Nucleus accumbens (tissue), 56 donors: ENCODE results near the gene C20orf96.
A peak's percentile ranks its signal among the peaks of the same experiment; 100 is the strongest.
"Not testable (repeated sequence)": the region's sequence is repeated elsewhere in the genome, so short reads cannot be mapped to it uniquely, and the experiment has no call there.

ENCODE experiments used
- DNase-seq, 56 donors: peaks; one replicate each; lab custom pipeline; 2025; lab: John Stamatoyannopoulos, UW

Gene C20orf96

GRCh38 chr20:286508-286907 lies 4.0 kb downstream of the C20orf96 start:
- no peak for DNase-seq

GRCh38 chr20:284172-284571 lies 6.4 kb downstream of the C20orf96 start:
- no peak for DNase-seq

- DNase-seq: peak in 1 of 56 donors; percentile 5
Observed at GRCh38 chr20:278607-279571, 11.7 kb downstream of the C20orf96 start.

- DNase-seq: no peak
Observed at GRCh38 chr20:278181-278580, 12.4 kb downstream of the C20orf96 start.

GRCh38 chr20:277496-277781 lies 13.1 kb downstream of the C20orf96 start:
- DNase-seq: no peak

- DNase-seq: no peak
Observed at GRCh38 chr20:276620-277495, 13.7 kb downstream of the C20orf96 start.

GRCh38 chr20:275791-276190 lies 14.8 kb downstream of the C20orf96 start:
- no peak for DNase-seq

GRCh38 chr20:273884-274283 lies 16.7 kb downstream of the C20orf96 start:
- DNase-seq: no peak

- DNase-seq: no peak
Observed at GRCh38 chr20:272718-273117, 17.8 kb downstream of the C20orf96 start.

- no peak for DNase-seq
Observed at GRCh38 chr20:271528-271927, 19.0 kb downstream of the C20orf96 start.

- no peak for DNase-seq
Observed at GRCh38 chr20:271069-271468, 19.5 kb downstream of the C20orf96 start.

- no peak for DNase-seq
Observed at GRCh38 chr20:270517-270916, 20.0 kb downstream of the C20orf96 start.

GRCh38 chr20:266596-267562 lies 23.7 kb downstream of the C20orf96 start:
- DNase-seq: peak in 53 of 56 donors; percentile 16 to 89 (median 65)

- no peak for DNase-seq
Observed at GRCh38 chr20:263701-264100, 26.8 kb downstream of the C20orf96 start.

- DNase-seq: no peak
Observed at GRCh38 chr20:259981-260380, 30.6 kb downstream of the C20orf96 start.

- peak in 2 of 56 donors; percentile 2 to 4 for DNase-seq
Observed at GRCh38 chr20:258963-259362, 31.6 kb downstream of the C20orf96 start.

GRCh38 chr20:258269-258858 lies 32.2 kb downstream of the C20orf96 start:
- no peak for DNase-seq

GRCh38 chr20:257419-257818 lies 33.1 kb downstream of the C20orf96 start, which contains the start of gene DEFB132:
Gene DEFB132 (plus strand): TSS chr20:257724. CDS start chr20:257779, 55 bp downstream.
- no peak for DNase-seq

- not testable (repeated sequence) for DNase-seq
Observed at GRCh38 chr20:253447-253846, 37.1 kb downstream of the C20orf96 start.

- no peak for DNase-seq
Observed at GRCh38 chr20:252801-253200, 37.7 kb downstream of the C20orf96 start.
